ENCODE data around the gene STK10.

STK10 gene

DNA sequence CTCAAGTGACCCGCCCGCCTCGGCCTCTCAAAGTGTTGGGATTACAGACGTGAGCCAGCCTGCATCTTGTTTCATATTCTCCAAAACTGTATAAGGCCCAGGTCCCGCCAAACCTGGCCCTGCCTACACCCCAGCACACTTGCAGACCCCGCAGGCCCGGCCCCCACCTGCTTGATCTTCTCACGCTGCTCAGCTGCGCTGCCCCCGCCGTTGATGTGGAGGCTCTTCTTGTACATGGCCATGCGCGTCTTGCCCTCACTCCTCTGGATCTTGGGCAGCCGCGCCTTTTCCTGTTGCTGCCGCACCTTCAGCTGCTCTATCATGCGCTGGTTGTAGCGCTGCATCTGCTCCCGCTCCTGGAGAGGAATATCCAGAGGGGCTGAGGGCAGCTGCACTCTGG lies 132.6 kb downstream of the STK10 start:
- Mint-ChIP-seq H3K9me3 (no peaks in the 10 kb centered on the region), H3K27ac (no peak overlapping the region), H3K36me3 (peaks cover 43% of the 10 kb centered on the region)

DNA sequence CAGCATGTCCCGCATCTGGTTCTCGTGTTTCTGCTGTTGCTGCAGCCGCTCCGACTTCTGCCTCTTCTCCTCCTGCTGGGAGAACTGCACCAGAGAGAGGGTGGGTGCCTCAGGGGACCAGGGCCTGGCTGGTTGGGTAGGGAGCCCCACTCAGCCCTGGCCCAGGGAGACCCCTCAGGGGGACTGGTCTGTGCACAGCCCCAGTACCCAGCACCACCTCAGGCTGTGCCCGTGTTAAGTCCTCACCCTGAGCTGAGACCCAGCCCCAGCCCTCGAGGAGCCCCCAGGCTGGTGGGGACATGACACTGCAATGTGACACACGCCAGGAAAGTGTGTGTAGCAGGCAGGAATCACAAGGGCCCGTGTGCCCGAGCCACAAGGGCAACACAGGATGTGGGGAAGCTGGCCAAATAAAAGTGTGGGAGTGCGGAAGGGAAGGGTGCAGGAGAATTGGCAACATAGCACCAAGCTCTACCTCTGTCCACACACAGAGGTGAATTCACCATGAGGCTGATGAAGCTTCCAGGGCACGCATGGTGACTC lies 133.3 kb downstream of the STK10 start:
- Mint-ChIP-seq H3K4me1 (no peaks in the 10 kb centered on the region), H3K9me3 (no peaks in the 10 kb centered on the region), H3K27ac (no peak overlapping the region), H3K4me3 (no peak overlapping the region), H3K36me3 (peaks cover 41% of the 10 kb centered on the region), H3K27me3 (no peaks in the 10 kb centered on the region)
- ATAC-seq (ENCODE audit: low read depth) (no peak), DNase-seq (ENCODE audit: low spot score in 2 of 2) (no peak)

More for the DNA sequence above, 132.6 kb downstream of the STK10 start:
- no peak overlapping the region for H3K4me3 Mint-ChIP-seq
- ATAC-seq (ENCODE audit: low read depth) (no peak), DNase-seq (ENCODE audit: low spot score in 2 of 2) (no peak)
- H3K27me3 Mint-ChIP-seq, result no peaks in the 10 kb centered on the region
- H3K4me1 Mint-ChIP-seq, result no peaks in the 10 kb centered on the region

DNA sequence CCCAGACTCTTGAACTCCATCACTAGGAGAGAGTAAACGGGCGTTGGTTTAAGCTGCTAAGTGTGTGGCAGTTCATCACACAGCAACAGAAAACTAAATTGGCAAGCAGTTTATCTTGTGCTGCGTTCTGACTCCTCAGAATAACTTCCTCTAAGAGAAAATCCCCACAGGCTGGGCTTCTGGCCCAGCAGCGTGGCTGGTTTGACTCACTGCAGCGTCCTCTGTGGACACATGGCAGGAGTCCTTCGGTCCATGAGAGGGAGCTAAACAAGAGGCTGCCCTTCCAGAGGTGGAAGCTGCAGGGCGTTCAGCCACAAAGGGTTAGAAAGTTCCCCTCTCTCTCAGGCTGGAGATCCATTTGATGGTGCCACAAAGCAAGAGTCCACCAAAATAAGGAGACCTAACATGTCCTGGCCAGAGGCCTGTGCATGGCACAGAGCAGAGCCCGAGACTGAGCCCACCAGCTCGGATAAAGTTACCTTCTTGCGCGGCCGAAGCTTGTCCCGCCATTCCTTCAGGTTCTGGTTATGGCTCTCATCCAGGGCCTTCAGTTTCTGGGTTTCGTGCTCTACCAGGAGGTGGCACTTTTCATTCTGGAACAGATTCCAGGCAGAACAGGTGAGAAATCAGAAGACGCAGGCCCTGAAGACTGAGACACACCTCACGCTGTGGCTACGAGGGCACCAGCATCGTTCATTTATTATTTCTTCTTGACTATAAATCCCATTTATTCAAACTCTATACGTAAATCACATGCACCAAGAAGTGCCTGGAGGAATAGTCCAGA lies 135.4 kb downstream of the STK10 start:
- Mint-ChIP-seq H3K27ac (peak overlapping the region; percentile 5), H3K4me3 (no peak overlapping the region), H3K36me3 (peaks cover 47% of the 10 kb centered on the region), H3K9me3 (no peaks in the 10 kb centered on the region), H3K4me1 (no peaks in the 10 kb centered on the region), H3K27me3 (no peaks in the 10 kb centered on the region)
- DNase-seq (ENCODE audit: low spot score in 2 of 2) (no peak), ATAC-seq (ENCODE audit: low read depth) (no peak)

DNA sequence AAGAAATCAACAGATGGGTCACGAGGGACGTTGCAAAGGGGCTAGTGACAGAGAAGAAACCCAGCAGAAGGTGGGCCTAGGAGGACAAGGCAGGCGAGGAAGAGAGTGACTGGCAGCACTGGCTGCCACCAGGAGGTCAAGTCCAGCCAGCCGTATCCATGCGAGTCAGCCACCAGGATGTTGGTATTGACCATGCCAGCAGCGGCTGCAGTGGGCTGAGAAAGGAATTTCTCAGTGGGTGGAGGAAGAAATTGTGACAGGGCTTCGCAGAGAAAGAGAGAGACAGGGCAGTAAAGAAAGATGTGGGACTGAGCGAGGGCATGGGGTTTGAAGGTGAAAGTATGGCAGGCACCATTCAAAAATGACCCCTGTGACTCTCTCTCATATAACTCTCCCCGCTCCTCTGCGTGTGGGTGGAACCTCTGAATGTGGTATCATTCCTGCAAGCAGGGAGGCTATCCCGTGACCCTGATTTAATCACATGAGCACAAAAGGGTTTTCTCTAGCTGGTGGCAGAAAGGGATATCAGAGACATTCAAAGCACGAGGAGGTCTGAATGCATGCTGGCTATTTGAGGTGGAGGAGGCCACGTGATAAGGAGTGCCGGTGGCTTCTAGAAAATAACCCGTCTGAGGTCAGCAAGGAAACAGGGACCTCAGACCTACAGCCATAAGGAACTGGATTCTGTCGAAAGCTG lies 136.2 kb downstream of the STK10 start:
- H3K4me3 Mint-ChIP-seq, result no peak overlapping the region
- H3K9me3 Mint-ChIP-seq, result no peaks in the 10 kb centered on the region
- no peaks in the 10 kb centered on the region for H3K27me3 Mint-ChIP-seq
- H3K36me3 Mint-ChIP-seq, result peaks cover 43% of the 10 kb centered on the region
- ATAC-seq (ENCODE audit: low read depth) (no peak), DNase-seq (ENCODE audit: low spot score in 2 of 2) (no peak)
- no peaks in the 10 kb centered on the region for H3K4me1 Mint-ChIP-seq
- peak overlapping the region; percentile 5 for H3K27ac Mint-ChIP-seq

DNA sequence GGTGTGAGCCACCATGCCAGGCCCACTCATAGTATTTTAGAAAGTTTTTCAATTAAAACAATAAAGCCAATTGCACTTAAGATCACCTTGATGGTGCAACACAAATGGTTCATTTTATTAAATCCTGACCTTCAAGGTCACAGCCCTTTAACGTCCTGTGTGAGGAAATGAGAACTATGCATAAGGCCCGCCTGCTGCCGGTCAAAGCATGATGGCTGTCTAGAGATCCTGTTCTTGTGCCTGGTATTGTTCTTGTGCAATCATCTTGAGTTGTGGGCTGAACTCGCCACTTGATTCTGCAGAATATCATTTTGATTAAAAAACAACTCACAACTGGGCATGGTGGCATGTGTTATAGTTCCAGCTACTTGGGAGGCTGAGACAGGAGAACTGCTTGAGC lies 137.9 kb downstream of the STK10 start:
- DNase-seq (ENCODE audit: low spot score in 2 of 2) (no peak), ATAC-seq (ENCODE audit: low read depth) (no peak)
- no peaks in the 10 kb centered on the region for H3K9me3 Mint-ChIP-seq
- no peak overlapping the region for H3K4me3 Mint-ChIP-seq
- H3K36me3 Mint-ChIP-seq, result peaks cover 32% of the 10 kb centered on the region
- no peaks in the 10 kb centered on the region for H3K27me3 Mint-ChIP-seq
- no peak overlapping the region for H3K27ac Mint-ChIP-seq
- H3K4me1 Mint-ChIP-seq, result no peaks in the 10 kb centered on the region

DNA sequence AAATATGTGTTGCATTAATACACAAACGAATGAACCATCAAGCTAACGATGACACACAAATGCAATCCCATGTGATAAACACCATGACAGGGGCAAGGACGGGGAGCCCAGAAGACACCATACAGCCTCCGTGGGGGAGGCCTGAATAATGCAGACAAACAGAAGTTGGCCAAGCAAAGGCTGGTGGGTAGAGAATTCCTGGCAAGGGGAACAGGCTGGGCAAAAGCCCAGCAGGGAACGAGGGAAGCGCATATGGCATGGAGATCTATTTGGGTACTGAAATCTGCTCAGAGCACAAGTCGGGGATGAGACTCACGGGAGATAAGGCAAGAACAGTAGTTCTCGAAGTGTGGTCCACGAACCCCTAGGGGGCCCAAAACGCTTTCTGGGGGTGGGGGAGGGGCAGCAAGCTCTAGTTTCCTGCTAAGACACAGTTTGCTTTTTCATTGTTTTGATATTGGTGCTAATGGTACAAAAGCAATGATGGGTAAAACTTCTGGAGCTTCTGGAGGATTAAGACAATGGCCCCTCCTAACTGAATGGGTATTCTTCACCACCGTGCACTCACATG lies 138.7 kb downstream of the STK10 start:
- H3K4me1 Mint-ChIP-seq, result no peaks in the 10 kb centered on the region
- peak overlapping the region; percentile 89 for H3K27ac Mint-ChIP-seq
- no peaks in the 10 kb centered on the region for H3K9me3 Mint-ChIP-seq
- ATAC-seq (ENCODE audit: low read depth), result no peak
- H3K36me3 Mint-ChIP-seq, result peaks cover 36% of the 10 kb centered on the region
- no peaks in the 10 kb centered on the region for H3K27me3 Mint-ChIP-seq
- H3K4me3 Mint-ChIP-seq, result no peak overlapping the region
- DNase-seq (ENCODE audit: low spot score in 2 of 2), result no peak

DNA sequence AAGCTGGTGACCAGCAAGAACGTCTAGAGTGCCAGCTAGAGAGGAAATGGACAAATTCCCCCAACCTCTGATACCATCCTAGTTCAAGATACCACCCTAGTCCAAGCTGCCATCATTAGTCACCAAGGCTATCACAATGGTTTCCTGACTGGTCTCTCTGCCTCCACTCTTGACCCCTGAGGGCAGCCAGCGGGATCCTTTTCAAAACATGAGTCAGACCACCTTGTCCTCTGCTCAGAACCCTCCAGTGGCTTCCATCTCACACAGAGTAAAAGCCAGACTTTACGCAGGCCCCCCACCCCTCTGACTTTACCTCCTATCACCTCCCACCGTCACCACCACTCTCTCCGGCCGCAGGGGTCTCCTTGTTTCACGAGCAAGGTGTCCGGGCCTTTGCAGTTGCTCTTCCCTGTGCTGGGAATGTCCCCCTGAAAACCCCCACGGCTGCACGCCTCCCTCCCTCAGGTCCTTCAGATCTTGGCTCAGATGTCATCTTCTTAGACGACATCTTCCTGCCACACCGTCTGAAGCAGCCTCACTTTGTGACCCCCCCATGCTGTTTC lies 139.4 kb downstream of the STK10 start:
- Mint-ChIP-seq H3K36me3 (peaks cover 38% of the 10 kb centered on the region), H3K4me1 (no peaks in the 10 kb centered on the region), H3K27ac (peak overlapping the region; percentile 89), H3K27me3 (no peaks in the 10 kb centered on the region), H3K9me3 (no peaks in the 10 kb centered on the region), H3K4me3 (no peak overlapping the region)
- DNase-seq (ENCODE audit: low spot score in 2 of 2), result no peak
- ATAC-seq (ENCODE audit: low read depth), result no peak

DNA sequence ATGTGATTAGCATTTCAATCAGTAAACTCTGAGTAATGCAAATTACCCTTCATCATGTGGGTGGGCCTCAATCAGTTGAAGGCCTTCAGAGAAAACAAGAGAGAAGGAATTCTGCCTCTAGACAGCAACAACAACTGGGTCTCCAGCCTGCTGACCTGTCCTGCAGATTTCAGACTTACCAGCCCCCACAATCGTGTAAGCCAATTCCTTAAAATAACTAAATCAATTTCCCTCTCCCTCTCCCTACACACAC lies 139.9 kb downstream of the STK10 start:
- Mint-ChIP-seq H3K4me1 (no peaks in the 10 kb centered on the region), H3K9me3 (no peaks in the 10 kb centered on the region), H3K4me3 (no peak overlapping the region), H3K27me3 (no peaks in the 10 kb centered on the region), H3K27ac (peak overlapping the region; percentile 89), H3K36me3 (peaks cover 36% of the 10 kb centered on the region)
- DNase-seq (ENCODE audit: low spot score in 2 of 2), result no peak
- ATAC-seq (ENCODE audit: low read depth), result no peak

DNA sequence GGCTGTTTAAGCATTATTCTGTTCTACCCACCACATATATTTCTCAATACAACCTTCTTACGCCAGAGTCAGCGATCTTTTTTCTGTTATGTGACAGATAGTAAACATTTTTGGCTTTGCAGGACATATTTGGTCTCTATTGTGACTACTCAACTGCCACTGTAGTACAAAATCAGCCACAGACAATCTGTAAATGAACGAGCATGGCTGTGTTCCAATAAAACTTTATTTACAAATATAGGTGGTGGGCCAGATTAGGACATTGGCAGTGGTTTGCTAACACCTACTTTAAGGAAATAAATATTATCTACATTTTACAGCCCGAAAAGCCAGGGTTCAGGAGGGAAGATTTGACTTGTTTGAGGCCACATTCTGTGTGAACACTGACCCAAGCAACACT lies 141.4 kb downstream of the STK10 start:
- Mint-ChIP-seq H3K4me3 (no peak overlapping the region), H3K36me3 (peaks cover 31% of the 10 kb centered on the region), H3K27ac (no peak overlapping the region), H3K9me3 (no peaks in the 10 kb centered on the region), H3K27me3 (no peaks in the 10 kb centered on the region), H3K4me1 (no peaks in the 10 kb centered on the region)
- ATAC-seq (ENCODE audit: low read depth) (no peak), DNase-seq (ENCODE audit: low spot score in 2 of 2) (no peak)

DNA sequence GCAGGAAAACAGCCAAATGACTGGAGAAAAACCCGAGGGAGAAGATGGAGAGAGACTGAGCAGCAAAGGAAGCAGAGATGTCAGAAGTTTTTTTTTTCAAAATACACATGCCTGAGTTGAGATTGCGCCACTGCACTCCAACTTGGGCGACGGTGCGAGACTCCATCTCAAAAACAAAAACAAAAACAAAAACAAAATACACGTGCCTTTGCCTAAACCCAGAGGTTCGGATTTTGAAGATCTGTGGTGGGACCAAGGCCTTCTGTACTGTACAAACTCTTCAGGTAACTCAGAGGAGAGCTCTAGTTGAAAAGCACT lies 142.8 kb downstream of the STK10 start:
- peak overlapping the region; percentile 4 for H3K27ac Mint-ChIP-seq
- H3K27me3 Mint-ChIP-seq, result no peaks in the 10 kb centered on the region
- H3K4me3 Mint-ChIP-seq, result no peak overlapping the region
- ATAC-seq (ENCODE audit: low read depth) (no peak), DNase-seq (ENCODE audit: low spot score in 2 of 2) (no peak)
- peaks cover 23% of the 10 kb centered on the region for H3K36me3 Mint-ChIP-seq
- peaks cover 1% of the 10 kb centered on the region for H3K4me1 Mint-ChIP-seq
- H3K9me3 Mint-ChIP-seq, result no peaks in the 10 kb centered on the region

DNA sequence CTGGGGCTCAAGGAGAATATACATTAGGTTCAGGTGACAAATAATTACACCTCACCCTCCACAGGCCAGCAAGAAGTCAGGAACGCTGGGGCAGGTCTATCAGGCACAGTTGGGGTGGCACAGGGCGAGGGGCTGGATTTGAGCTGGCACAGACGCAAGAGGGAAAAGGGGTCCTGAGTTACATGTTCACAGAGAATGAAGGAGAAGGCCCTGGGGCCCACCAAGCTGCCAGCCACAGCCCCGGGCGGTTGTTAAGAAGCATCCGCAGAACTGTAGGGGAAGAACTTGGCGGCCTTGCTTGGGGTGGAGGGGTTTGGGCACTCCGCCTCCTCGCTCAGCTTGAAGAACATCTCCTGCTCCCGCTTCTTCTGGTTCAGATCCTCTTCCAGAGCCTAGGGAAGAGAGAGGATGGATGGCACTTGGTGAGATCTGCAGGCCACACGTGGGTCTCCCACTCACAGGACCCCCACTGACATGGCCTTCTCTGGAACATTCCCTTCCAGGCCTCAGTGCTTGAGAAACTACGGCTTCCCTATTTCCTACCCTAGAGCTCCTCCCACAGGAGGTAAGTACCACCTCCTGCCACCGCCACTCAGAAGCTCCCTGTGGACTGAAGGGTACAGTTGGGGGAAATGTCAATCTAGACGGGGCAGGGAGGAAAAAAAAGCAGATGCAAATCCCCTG lies 143.3 kb downstream of the STK10 start:
- ATAC-seq (ENCODE audit: low read depth), result peak; percentile 28
- Mint-ChIP-seq H3K27me3 (no peaks in the 10 kb centered on the region), H3K27ac (peak overlapping the region; percentile 4), H3K36me3 (peaks cover 21% of the 10 kb centered on the region), H3K4me1 (peaks cover 6% of the 10 kb centered on the region), H3K9me3 (no peaks in the 10 kb centered on the region), H3K4me3 (no peak overlapping the region)
- no peak for DNase-seq (ENCODE audit: low spot score in 2 of 2)

DNA sequence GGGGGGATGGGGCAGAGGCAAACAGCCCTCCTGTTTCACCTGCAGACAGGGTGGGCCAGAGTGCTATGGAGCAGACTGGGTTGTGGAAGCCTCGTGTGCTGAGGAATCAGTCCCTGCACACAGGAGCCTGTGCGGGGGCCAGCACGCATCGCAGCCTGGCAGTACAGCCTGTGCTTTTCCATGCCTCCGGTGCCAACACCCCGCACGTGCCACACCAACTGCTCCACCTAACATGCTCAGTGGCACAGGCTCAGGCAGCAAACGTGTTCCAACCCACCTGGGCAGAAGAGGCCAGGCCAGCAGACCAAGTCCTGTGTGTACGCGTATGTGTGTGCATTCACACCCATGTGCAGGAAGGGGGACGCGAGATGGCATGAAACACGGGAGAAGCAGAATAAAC lies 144.2 kb downstream of the STK10 start:
- Mint-ChIP-seq H3K27ac (no peak overlapping the region), H3K4me1 (peaks cover 8% of the 10 kb centered on the region), H3K36me3 (peaks cover 16% of the 10 kb centered on the region), H3K9me3 (no peaks in the 10 kb centered on the region), H3K4me3 (no peak overlapping the region), H3K27me3 (no peaks in the 10 kb centered on the region)
- no peak for ATAC-seq (ENCODE audit: low read depth)
- DNase-seq (ENCODE audit: low spot score in 2 of 2), result no peak

DNA sequence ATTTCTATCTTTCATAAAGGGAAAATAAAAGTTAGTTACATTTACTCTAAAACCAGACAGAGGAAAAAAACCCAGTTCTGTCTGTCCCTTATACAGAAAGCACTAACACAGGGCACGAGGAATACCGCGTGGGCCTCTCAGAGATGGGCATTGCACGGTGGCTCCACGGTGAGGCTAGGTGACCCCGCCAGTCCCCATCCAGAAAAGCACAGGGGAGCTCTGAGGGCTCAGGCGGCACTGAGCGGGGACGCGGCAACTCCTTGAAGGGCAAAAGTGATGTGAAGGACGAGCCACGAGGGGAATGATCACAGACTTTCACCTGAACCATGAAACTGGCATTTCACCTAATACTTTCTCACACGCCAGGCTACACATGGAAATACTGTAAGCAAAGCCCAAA lies 145.8 kb downstream of the STK10 start:
- Mint-ChIP-seq H3K9me3 (peaks cover 9% of the 10 kb centered on the region), H3K36me3 (peaks cover 18% of the 10 kb centered on the region), H3K4me1 (peaks cover 8% of the 10 kb centered on the region), H3K27me3 (no peaks in the 10 kb centered on the region), H3K4me3 (no peak overlapping the region), H3K27ac (peak overlapping the region; percentile 22)
- no peak for ATAC-seq (ENCODE audit: low read depth)
- DNase-seq (ENCODE audit: low spot score in 2 of 2), result no peak

DNA sequence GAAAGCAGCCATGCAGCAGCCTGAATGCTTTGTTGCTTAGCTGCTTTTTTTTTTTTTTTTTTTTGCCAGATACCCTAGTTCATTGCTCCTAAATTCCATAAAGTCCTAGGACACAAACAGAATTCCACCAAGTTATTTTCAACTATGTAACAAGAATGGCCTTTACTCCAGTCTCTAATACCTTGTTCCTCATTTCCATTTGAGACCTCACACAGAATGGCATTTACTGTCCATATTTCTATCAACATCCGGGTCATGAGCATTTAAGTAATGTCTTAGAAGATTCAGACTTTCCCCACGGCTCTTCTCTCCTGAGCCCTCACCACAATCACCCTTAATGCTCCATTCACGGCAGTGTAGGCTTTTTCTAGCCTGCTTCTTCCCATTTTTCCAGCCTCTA lies 149.9 kb downstream of the STK10 start:
- ATAC-seq (ENCODE audit: low read depth) (no peak), DNase-seq (ENCODE audit: low spot score in 2 of 2) (no peak)
- H3K9me3 Mint-ChIP-seq, result peaks cover 9% of the 10 kb centered on the region
- no peak overlapping the region for H3K4me3 Mint-ChIP-seq
- H3K36me3 Mint-ChIP-seq, result peaks cover 10% of the 10 kb centered on the region
- peaks cover 20% of the 10 kb centered on the region for H3K4me1 Mint-ChIP-seq
- no peak overlapping the region for H3K27ac Mint-ChIP-seq
- H3K27me3 Mint-ChIP-seq, result no peaks in the 10 kb centered on the region
